Measurements from ENCODE around the gene LGALS9. TPM values are rescaled to one million over a fixed set of nuclear protein-coding genes. Genes with fewer than 3 reads are reported as not detected.
A peak's percentile ranks its signal among the peaks of the same experiment; 100 is the strongest.
"Not testable (repeated sequence)": the region's sequence is repeated elsewhere in the genome, so short reads cannot be mapped to it uniquely, and the experiment has no call there.

LGALS9 gene
- total RNA-seq, 4 donors from 2014 or later, result 20.2 to 76.1 (median 23.9) TPM

DNA sequence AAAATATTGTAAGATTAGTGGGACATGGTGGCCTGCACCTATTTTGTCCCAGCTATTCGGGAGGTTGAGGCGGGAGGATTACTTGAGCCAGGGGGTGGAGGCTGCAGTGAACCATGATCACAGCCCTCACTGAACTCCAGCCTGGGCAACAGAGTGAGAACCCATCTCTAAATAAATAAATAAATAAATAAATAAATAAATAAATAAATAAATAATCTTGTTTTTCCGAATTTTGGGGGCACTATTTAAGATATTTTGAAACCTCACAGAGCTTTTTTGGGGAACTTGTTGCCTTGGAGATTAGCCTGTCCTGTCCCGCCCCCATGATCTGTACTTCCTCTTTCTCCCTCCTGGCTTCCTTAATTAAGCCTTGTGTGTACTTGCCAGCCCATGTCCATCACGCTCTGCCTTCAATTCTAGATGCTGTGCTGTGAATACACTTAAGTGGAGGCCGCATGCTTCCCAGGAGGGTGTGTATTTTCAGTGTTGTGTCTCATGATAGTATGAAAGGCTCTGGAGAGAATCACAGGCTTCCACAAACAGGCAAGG lies 4.4 kb downstream of the LGALS9 start:
- no peak for DNase-seq
- peaks cover 0 to 20% (median 0%) of the 10 kb centered on the region in 3 donors for H3K36me3 ChIP-seq
- H3K9me3 ChIP-seq, result no peaks in the 10 kb centered on the region
- TF ChIP-seq POLR2A (IDR thresholded peaks at IDR 0.05), result no peak
- TF ChIP-seq, protein P1, sequence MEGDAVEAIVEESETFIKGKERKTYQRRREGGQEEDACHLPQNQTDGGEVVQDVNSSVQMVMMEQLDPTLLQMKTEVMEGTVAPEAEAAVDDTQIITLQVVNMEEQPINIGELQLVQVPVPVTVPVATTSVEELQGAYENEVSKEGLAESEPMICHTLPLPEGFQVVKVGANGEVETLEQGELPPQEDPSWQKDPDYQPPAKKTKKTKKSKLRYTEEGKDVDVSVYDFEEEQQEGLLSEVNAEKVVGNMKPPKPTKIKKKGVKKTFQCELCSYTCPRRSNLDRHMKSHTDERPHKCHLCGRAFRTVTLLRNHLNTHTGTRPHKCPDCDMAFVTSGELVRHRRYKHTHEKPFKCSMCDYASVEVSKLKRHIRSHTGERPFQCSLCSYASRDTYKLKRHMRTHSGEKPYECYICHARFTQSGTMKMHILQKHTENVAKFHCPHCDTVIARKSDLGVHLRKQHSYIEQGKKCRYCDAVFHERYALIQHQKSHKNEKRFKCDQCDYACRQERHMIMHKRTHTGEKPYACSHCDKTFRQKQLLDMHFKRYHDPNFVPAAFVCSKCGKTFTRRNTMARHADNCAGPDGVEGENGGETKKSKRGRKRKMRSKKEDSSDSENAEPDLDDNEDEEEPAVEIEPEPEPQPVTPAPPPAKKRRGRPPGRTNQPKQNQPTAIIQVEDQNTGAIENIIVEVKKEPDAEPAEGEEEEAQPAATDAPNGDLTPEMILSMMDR (IDR thresholded peaks at IDR 0.05), result no peak
- H3K27ac ChIP-seq, result peak overlapping the region in 1 of 4 donors; percentile 21
- intact Hi-C loops (cut with DNase I), result no loop called here
- H3K4me1 ChIP-seq, result peaks cover 35 to 57% (median 40%) of the 10 kb centered on the region in 3 donors
- H3K4me3 ChIP-seq, result no peak overlapping the region
- WGBS, 2 donors, result 43 to 56% methylated on average over 6 of the region's 6 CpGs
- H3K27me3 ChIP-seq, result no peaks in the 10 kb centered on the region

DNA sequence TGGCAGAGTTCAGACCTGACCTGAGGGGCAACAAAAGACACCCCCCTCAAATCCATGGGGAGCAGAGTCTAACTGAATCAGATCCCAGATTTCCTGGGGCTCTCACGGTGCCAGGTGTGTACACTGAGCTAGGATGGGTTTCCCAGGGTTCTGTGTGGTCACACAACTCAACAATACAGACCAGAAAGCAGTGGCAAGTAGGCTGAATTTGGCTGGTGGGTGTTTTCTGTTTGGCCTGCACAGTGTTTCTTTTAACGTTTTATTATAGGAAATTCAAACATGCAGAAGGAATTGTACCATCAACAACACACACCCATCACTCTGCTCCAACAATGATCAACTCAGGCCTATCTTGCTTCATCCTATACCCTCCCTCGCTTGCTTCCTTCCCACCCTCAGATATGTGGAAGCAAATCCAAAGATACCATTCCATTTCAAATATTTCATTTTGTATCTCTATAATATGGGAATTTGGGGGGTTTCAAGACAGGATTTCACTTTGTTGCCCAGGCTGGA lies 5.1 kb downstream of the LGALS9 start:
- H3K27me3 ChIP-seq; DNase-seq; intact Hi-C loops (cut with DNase I); H3K9me3 ChIP-seq; H3K4me3 ChIP-seq: not testable (repeated sequence)
- Histone ChIP-seq H3K36me3 (peaks cover 0 to 27% (median 0%) of the 10 kb centered on the region in 3 donors), H3K27ac (peak overlapping the region in 1 of 4 donors; percentile 21), H3K4me1 (peaks cover 30 to 50% (median 38%) of the 10 kb centered on the region in 3 donors)
- WGBS, 2 donors, result 80 to 93% methylated on average over 3 of the region's 3 CpGs

DNA sequence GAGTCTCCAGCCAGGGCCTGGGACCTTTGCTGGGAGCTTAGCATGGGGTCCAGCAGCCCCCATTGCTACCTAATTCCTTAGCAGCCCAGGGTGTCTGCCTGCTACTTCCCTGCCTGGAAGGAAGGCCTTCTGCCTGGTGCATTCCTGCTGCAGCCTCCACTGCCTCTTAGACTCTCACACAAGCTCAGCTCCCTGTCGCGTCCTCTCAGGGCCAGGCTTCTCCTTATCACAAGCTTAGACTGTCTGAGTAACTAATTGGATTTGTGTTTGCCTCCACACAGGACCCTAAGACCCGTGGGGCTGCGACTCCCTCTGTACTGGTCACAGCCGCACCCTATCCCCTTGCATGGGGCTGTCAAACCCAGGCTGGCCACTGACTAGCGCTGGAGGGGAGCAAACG lies 6.8 kb downstream of the LGALS9 start:
- DNase-seq; H3K9me3 ChIP-seq; H3K27me3 ChIP-seq; H3K4me3 ChIP-seq; intact Hi-C loops (cut with DNase I); H3K27ac ChIP-seq: not testable (repeated sequence)
- peaks cover 0 to 33% (median 0%) of the 10 kb centered on the region in 3 donors for H3K36me3 ChIP-seq
- peaks cover 14 to 32% (median 23%) of the 10 kb centered on the region in 3 donors for H3K4me1 ChIP-seq
- WGBS, 2 donors, result 94% methylated on average over 2 of the region's 7 CpGs; no CpG with 5 or more reads in 1 of the 2 donors

DNA sequence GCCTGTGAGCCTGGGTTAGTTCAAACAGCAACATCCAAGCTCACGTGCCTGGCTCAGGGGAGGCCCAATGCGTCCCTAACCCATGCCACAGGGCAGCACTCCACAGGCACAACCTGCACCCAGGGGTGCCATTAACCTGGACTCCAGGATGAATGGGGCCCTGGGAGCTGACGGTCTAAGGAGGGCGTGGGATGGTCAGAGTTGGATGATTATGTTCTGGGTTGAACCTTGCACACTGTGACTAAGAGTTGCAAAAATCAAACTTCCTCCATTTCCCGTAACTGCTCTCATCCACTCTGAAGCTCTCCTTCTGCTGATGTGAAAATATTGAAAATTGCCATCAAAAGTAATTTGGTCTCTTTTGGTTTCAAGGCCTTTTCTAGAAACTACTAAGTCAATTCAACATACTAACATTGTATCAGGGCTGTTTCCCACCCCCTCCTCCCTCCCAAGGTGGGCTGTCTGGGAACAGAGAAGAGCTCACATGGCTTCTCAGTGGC lies 7.5 kb downstream of the LGALS9 start:
- H3K36me3 ChIP-seq, result peaks cover 0 to 33% (median 0%) of the 10 kb centered on the region in 3 donors
- H3K4me1 ChIP-seq, result peaks cover 8 to 26% (median 17%) of the 10 kb centered on the region in 3 donors
- H3K4me3 ChIP-seq; H3K27me3 ChIP-seq; intact Hi-C loops (cut with DNase I); H3K27ac ChIP-seq; DNase-seq; H3K9me3 ChIP-seq: not testable (repeated sequence)
- WGBS, 2 donors, result 100% methylated on average over 1 of the region's 5 CpGs

DNA sequence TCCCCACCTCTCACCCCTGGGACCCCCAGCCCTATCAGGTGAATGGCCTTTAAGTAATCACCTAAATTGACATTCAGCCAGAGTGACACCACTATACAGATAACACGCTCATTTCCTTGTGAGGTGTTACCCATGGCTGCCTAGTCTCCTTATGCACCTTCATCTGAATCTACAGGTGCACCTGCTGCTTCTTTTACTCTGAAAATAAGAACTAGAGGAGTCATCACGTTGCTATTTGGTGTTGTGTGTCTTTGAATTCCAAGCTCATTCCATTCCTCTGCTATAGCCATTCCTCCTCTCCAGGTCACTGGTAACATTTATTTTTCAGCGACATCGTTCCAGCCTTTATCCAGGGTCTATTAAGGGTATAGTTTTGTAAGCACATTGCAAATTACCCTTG lies 9.8 kb downstream of the LGALS9 start:
- Histone ChIP-seq H3K27me3 (no peaks in the 10 kb centered on the region), H3K36me3 (peaks cover 0 to 33% (median 0%) of the 10 kb centered on the region in 3 donors)
- TF ChIP-seq, protein P1 (IDR thresholded peaks at IDR 0.05), result no peak
- TF ChIP-seq POLR2A (IDR thresholded peaks at IDR 0.05), result no peak

DNA sequence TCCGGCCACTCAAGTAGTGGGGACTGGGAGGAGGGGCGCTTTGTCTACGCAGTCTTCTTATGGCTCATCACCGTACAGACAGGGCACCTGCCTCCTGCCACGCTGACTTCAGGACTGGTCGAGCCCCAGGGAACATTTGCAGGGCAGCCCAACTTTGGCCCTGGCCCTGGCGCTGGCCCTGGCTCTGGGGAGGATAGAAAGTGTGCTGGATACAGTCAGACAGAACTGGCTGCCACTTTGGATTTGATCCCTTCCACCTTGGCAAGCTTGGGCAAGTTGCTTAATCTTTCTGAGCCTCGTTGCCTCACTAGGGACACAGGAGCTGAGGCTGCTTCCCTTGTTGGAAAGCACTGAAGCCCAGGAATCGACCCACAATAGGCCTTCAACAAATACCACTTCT lies 13.6 kb downstream of the LGALS9 start:
- H3K4me3 ChIP-seq, result no peak overlapping the region
- H3K27me3 ChIP-seq, result no peaks in the 10 kb centered on the region
- TF ChIP-seq, protein P1 (IDR thresholded peaks at IDR 0.05), result no peak
- DNase-seq, result no peak
- WGBS, 2 donors, result no CpG with 5 or more reads among the region's 9 CpGs
- intact Hi-C loops (cut with DNase I), result no loop called here
- H3K9me3 ChIP-seq, result no peaks in the 10 kb centered on the region
- peaks cover 0 to 43% (median 0%) of the 10 kb centered on the region in 3 donors for H3K36me3 ChIP-seq
- H3K27ac ChIP-seq, result peak overlapping the region in 3 of 4 donors; percentile 13 to 50 (median 47)
- H3K4me1 ChIP-seq, result peaks cover 10 to 28% (median 10%) of the 10 kb centered on the region in 3 donors

More for the DNA sequence above, 9.8 kb downstream of the LGALS9 start:
- DNase-seq, result no peak
- Histone ChIP-seq H3K4me1 (peaks cover 10 to 21% (median 10%) of the 10 kb centered on the region in 3 donors), H3K27ac (no peak overlapping the region), H3K4me3 (no peak overlapping the region), H3K9me3 (no peaks in the 10 kb centered on the region)
- intact Hi-C loops (cut with DNase I), result no loop called here
- WGBS, 2 donors, result 89 to 90% methylated on average over 4 of the region's 4 CpGs

Data from esophagus squamous epithelium (tissue), 5 donors.